T-helper 1 cell treated with Interleukin-12 subunit alpha and Interleukin-12 subunit beta and Interleukin-4 antibody, amounts not matched to agents 30 ng/mL and 1 ng/mL, for 36 hours (primary cell): ENCODE measurements around the gene PWP1. TPM values are rescaled to one million over a fixed set of nuclear protein-coding genes. Genes with fewer than 3 reads are reported as not detected.

ENCODE experiments used
- intact Hi-C: fragments of 100-400 bp; cut with micrococcal nuclease; formaldehyde crosslinking; loops from one replicate; pipeline ENCODE4 v1.15.1; 2024
- total RNA-seq: library from RNA; stranded (reverse); gene quantifications from 2 replicates; pipeline ENCODE4 v1.2.3, GENCODE V29; 2022

The PWP1 gene
- total RNA-seq, 1 donor from 2014 or later, result 43.1 TPM

DNA sequence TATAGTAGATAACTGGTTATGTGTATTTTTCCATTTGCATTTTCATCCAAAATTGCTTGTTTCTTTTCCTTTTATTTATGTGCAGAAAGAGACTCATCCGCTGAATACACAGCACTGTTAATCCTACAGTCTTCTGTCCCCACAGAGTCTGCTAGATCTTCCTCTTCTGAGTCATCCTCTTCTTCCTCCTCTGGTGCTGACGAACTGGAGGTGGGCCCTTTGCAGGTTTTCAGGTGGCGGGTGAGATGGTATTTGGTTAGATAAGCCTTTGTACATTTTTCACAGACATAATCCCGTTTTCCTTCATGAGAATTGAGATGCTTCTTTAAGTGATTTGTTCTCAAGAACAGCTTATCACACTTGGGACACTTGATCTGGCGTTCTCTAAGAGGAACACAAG, 48.5 kb downstream of the PWP1 start:
- intact Hi-C loops, result no loop called here

DNA sequence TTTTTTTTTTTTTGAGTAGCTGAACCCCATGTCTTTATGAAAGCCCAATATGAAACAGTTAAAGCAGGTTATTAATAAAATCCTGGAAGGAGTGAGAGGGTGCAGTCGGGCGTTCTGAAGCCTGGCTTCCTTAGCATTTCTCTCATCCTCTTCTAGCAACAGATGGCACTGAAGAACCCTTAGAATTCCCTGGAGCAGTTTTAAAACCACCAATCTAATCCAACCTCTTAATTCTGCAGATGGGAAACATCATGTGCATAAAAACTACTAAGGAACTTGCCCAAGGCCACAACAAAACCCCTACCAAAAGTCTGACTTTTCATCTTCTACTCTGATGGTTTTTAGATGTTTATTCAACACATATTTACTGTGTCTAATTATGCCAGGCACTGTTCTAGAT, 50.2 kb downstream of the PWP1 start:
- intact Hi-C loops, result no loop called here

DNA sequence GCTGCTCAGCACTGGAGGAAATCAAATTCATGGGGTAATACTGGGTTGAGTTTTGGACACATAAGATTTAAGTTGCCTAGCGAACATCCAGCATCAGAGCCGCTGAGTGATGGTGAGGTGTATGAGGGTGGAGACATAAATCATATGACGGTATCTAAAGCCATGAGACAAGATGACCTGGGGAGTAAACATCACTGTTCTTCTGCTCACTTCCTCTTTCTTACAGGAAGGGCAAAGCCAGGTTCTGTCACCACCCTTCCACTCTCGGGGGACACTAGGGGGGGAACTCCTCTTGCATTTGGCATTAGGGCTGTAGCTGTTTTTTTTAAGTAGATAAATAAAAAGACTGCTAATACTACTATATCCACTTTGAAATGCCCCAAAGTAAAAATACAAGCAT, 51.3 kb downstream of the PWP1 start:
- intact Hi-C loops, result no loop called here

DNA sequence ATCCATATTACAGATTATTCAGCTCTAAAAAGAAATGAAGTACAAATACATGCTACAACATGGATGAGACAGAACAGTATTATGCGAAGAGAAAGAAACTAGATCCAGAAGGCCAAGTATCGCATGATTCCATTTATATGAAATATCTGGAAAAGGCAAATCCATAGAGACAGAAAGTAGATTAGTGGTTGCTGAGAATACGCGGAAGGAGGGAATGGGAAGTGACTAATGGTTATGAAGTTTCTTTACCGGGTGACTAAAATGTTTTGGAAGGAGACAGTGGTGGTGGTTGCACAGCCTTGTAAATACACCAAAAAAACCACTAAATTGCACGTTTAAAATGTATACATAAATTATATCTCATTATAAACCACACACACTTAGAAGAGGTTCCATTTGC, 62.9 kb downstream of the PWP1 start:
- intact Hi-C loops, result no loop called here

DNA sequence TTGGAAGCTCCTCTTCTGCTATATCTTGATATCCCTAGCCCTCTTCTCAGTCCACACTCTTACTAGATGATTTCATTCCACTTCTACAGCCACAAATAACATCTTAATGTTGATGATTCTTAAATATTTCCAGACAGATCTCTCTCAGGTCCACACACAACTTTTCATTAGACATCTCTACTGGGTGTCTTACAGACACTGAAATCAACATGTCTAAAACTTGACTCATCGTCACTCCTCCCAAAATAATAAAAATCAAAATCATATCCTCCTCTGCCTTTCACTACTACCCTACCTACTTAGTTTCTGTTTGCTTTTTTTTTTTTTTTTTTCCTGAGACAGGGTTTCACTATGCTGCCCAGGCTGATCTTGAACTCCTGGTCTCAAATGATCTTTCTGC, 63.5 kb downstream of the PWP1 start:
- intact Hi-C loops, result no loop called here

DNA sequence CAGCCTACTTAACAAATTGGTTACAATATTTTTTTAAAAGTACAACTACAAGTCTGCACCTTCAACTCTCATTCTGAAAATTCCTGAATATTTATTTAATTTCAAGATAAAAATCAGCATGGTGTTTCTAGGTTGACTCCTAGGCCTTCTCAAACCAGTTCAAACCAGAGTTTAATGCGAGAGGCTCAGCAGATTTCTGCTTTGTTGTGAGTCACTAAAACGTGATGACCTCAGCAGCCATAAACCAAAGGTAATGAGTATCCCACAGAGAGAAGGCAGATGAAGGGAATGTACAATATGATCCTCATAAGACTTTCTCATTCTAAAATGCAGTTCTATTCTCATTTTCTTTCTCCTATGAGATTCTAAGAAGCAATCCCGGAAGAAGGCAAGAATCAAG, 73.8 kb downstream of the PWP1 start:
- intact Hi-C loops, result no loop called here

DNA sequence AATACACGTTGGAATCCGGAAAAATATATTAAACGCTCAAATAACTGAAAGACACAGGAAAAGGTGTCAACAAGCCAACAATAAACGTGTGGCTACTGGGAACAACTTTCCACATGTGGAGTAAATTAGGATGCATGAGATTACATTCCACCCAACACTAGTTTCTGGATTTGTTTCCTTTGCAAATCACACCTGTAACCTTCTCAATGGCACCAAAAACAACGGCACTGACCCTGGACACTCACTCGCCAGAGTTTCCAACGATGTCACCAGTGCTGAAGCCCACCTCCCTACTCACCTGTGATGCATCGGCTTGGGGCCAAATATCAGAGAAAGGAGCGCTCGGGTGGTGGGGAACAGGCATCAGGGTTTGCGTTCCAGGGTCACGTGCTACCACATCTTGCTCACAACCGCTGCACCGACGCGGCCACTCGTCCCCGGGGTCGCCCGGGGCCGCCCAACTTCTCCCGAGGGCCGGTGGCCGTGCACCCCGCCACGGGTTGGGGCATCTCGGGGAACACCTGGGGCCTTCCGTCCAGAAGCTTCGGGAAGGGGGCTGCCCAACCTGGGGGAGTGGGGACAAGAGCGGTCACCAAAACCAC, 74.7 kb downstream of the PWP1 start:
- intact Hi-C loops, result loop anchor here (2.0 to 5.0 kb wide), 9 partner anchors 142 to 1717 kb away; partner anchors contain the start of genes KCTD10, RIC8B, SSH1 and TCP11L2

DNA sequence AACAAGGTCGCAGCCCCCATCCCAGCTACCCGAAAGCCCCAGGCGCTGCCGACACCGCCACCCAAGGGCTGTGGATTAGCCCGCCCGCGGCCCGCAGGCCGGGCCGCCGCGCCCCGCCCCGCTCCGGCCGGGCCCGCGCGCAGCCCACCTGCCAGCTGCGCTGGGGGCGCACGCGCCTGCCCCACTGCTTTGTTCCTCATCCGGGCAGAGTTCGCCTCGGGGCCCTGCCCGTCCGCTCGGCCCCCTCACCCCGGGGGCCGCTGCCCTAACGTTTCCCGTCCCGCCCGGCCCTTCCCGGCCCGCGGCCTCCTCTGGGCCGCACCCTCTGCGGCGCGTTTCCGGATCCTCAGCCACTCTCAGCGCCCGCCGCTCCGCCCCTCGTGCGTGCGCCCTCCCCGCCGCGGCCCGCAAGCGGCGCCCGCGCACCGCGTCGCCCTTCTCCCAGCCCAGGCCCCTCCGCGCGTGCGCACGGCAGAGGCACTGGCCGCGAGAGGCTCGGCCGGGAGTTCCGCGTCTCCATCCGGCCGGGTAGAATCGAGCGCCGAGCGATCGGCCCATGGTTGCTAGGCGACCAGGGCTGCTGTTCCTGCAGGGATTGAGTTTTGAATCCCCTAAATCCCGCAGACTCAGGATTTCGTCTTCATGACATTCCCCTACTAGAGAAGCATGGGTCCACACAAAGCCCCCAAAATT, 75.4 kb downstream of the PWP1 start, which contains the start of gene PRDM4:
Gene PRDM4, minus strand, starts transcription at position 329 of the 693 bp plus-strand sequence. CDS start 622 bp downstream, outside the sequence.
- intact Hi-C loops, result loop anchor here (1.0 to 5.0 kb wide), 16 partner anchors 76 to 1716 kb away; partner anchors contain the start of genes CRY1, KCTD10, MTERF2 and POLR3B

DNA sequence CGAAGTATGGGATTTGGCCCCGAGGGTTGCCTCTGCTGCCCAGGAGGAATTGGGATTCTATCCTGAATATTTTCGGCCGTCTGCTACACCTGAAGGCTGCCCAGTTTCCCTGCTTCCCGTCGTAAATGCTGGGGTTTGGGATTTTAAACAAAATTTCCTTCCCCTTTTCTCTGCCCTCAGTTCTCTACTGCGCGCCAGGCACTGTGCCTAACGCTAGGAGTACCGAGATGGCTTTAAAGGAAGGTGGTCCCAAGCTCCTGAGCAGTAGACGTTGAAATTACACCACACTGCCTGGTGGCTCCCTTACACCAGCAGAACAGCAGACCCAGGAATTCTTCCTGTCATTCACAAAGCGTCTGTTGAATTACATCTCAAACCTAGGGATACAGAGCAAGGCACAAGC, 75.9 kb downstream of the PWP1 start:
- intact Hi-C loops, result loop anchor here (1.0 to 5.0 kb wide), 16 partner anchors 76 to 1716 kb away; partner anchors contain the start of genes CRY1, KCTD10, MTERF2 and POLR3B

Other genes starting within 250 kb of the PWP1 start
- gene PRDM4, start 75.3 kb downstream of the PWP1 start, total RNA-seq, result 28.6 and 29.5 TPM in 2 replicates
- gene ASCL4, start 88.9 kb downstream of the PWP1 start, total RNA-seq, result not detected in 2 replicates